Dedifferentiated amniotic fluid mesenchymal stem cell (primary cell): ENCODE results near the gene AGFG2.
"Not testable (repeated sequence)": the region's sequence is repeated elsewhere in the genome, so short reads cannot be mapped to it uniquely, and the experiment has no call there.

Source experiments
- DNase-seq: peaks from one replicate; pipeline ENCODE4 v3.0.0-alpha.2; 2016; ENCODE audit errors: extremely low spot score

AGFG2 gene

GRCh38 chr7:100552532-100552931, 13.5 kb downstream of the AGFG2 start:
- no peak for DNase-seq

- no peak for DNase-seq
Measured at GRCh38 chr7:100553032-100553431, 14.0 kb downstream of the AGFG2 start.

GRCh38 chr7:100555701-100556100, 16.7 kb downstream of the AGFG2 start:
- DNase-seq, result no peak

GRCh38 chr7:100556541-100556940, 17.5 kb downstream of the AGFG2 start:
- peak; percentile 29 for DNase-seq

GRCh38 chr7:100559127-100559526, 20.1 kb downstream of the AGFG2 start:
- DNase-seq, result no peak

GRCh38 chr7:100561491-100562194, 22.6 kb downstream of the AGFG2 start:
- no peak for DNase-seq

- DNase-seq, result no peak
Measured at GRCh38 chr7:100562195-100563099, 23.4 kb downstream of the AGFG2 start.

GRCh38 chr7:100563100-100563564, 24.1 kb downstream of the AGFG2 start:
- no peak for DNase-seq

- peak; percentile 70 for DNase-seq
Measured at GRCh38 chr7:100563809-100564400, 24.9 kb downstream of the AGFG2 start.

GRCh38 chr7:100564405-100564804, 25.4 kb downstream of the AGFG2 start:
- DNase-seq, result not testable (repeated sequence)

- no peak for DNase-seq
Measured at GRCh38 chr7:100565133-100565571, 26.1 kb downstream of the AGFG2 start.

GRCh38 chr7:100566018-100566531, 27.1 kb downstream of the AGFG2 start:
- DNase-seq, result no peak

- no peak for DNase-seq
Measured at GRCh38 chr7:100567031-100567730, 28.2 kb downstream of the AGFG2 start.

- DNase-seq, result no peak
Measured at GRCh38 chr7:100567751-100568175, 28.8 kb downstream of the AGFG2 start.

GRCh38 chr7:100568176-100568895, 29.3 kb downstream of the AGFG2 start:
- DNase-seq, result no peak

- DNase-seq, result no peak
Measured at GRCh38 chr7:100568896-100569844, 30.2 kb downstream of the AGFG2 start.

- no peak for DNase-seq
Measured at GRCh38 chr7:100570954-100571828, 32.2 kb downstream of the AGFG2 start.

GRCh38 chr7:100571829-100572116, 32.8 kb downstream of the AGFG2 start:
- no peak for DNase-seq
